ENCODE data around the gene FOXL2. TPM values are rescaled to one million over a fixed set of nuclear protein-coding genes. Genes with fewer than 3 reads are reported as not detected.
A peak's percentile ranks its signal among the peaks of the same experiment; 100 is the strongest.

FOXL2 gene
- polyA plus RNA-seq, 1 of the 3 experiments (the other 2 are of a cell fraction) = not detected

DNA sequence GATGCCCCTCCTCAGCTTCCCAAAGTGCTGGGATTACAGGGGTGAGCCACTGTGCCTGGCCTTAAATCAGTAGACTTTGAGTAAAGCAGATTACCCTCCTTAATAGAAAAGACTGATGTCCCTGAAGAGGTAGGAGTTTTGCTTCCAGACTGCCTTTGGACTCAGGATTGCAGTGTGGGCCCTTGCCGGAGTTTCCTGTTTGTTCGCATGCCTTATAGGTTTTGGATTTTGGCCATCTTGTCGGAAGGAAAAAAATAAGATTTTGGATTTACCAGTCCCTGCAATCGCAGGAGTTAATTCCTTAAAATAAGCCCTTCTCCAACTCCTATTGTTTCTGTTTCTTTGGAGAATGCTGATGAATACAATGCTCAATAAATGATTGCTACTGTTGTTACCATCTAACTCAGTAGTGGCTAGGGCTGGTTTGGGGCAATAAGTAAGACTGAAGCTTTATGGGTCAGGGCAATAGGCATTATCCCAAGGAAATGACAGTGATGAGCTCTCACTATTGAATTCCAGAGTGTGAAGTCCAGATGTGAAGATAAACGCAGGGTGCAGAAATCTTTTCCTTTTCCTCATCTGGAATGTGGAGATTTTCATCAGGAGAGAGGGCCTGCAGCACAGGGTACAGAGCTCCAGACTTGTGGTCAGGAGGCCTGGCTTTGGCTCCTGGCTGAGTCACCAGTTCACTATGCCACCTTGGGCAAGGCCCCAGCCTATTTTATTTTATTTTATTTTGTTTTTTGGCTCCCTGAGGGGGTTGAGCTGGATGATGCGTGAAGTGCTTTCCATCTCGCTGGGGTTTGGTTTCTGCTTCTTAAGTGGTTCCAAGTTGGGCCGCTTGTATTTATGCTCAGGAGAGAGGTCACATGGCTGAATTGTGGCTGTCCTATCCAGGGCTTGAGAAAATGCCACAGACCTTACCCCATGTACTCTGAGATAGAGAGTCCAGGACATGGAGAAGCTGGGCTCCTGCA lies 25.3 kb downstream of the FOXL2 start (continued):
- TF ChIP-seq NRF1 (IDR thresholded peaks at IDR 0.05; ENCODE audit: low read depth, low read length) (no peak), RXRA (IDR thresholded peaks at IDR 0.05; ENCODE audit: borderline replicate concordance, low read depth) (peak; percentile 26; the same call in 1 of the 2 replicates), RFX5 (IDR thresholded peaks at IDR 0.05; ENCODE audit: low read length) (no peak), JUND (IDR thresholded peaks at IDR 0.05) (peak; percentile 75), TEAD4 (IDR thresholded peaks at IDR 0.05; ENCODE audit: borderline replicate concordance, insufficient read depth) (peak; percentile 73), POLR2AphosphoS5 (IDR thresholded peaks at IDR 0.05; ENCODE audit: low read depth, low read length) (no peak)
- TF ChIP-seq, protein P1, sequence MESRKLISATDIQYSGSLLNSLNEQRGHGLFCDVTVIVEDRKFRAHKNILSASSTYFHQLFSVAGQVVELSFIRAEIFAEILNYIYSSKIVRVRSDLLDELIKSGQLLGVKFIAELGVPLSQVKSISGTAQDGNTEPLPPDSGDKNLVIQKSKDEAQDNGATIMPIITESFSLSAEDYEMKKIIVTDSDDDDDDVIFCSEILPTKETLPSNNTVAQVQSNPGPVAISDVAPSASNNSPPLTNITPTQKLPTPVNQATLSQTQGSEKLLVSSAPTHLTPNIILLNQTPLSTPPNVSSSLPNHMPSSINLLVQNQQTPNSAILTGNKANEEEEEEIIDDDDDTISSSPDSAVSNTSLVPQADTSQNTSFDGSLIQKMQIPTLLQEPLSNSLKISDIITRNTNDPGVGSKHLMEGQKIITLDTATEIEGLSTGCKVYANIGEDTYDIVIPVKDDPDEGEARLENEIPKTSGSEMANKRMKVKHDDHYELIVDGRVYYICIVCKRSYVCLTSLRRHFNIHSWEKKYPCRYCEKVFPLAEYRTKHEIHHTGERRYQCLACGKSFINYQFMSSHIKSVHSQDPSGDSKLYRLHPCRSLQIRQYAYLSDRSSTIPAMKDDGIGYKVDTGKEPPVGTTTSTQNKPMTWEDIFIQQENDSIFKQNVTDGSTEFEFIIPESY (IDR thresholded peaks at IDR 0.05; ENCODE audit: borderline replicate concordance, low read depth) = no peak
- TF ChIP-seq, protein P2, sequence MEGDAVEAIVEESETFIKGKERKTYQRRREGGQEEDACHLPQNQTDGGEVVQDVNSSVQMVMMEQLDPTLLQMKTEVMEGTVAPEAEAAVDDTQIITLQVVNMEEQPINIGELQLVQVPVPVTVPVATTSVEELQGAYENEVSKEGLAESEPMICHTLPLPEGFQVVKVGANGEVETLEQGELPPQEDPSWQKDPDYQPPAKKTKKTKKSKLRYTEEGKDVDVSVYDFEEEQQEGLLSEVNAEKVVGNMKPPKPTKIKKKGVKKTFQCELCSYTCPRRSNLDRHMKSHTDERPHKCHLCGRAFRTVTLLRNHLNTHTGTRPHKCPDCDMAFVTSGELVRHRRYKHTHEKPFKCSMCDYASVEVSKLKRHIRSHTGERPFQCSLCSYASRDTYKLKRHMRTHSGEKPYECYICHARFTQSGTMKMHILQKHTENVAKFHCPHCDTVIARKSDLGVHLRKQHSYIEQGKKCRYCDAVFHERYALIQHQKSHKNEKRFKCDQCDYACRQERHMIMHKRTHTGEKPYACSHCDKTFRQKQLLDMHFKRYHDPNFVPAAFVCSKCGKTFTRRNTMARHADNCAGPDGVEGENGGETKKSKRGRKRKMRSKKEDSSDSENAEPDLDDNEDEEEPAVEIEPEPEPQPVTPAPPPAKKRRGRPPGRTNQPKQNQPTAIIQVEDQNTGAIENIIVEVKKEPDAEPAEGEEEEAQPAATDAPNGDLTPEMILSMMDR (IDR thresholded peaks at IDR 0.05) = no peak

GRCh38 chr3:138919325-138919724 lies 27.6 kb downstream of the FOXL2 start:
- ChIA-PET POLR2A (interaction anchor here (0.6 kb wide), 1 partner anchor 325 kb away, joined by 5 read pairs; the partner anchor contains the start of gene CEP70), CTCF (interaction anchor here (1.0 to 15.8 kb wide), 5 partner anchors 17 to 441 kb away, joined by 3 to 298 read pairs (median 81); partner anchors contain the start of gene CEP70)
- H3K9ac ChIP-seq = no peak overlapping the region
- no peaks in the 10 kb centered on the region for H3K79me2 ChIP-seq (ENCODE audit: insufficient read depth)
- WGBS (ENCODE audit: low lambda C conversion rate) = 46% methylated on average over 4 of the region's 4 CpGs
- H3K27ac ChIP-seq (ENCODE audit: low read depth in 2 of 2, low read length in 1 of 2) = no peak overlapping the region
- TF ChIP-seq JUND (IDR thresholded peaks at IDR 0.05) = no peak
- TF ChIP-seq REST (IDR thresholded peaks at IDR 0.05; ENCODE audit: low read depth, low read length) = no peak
- H3K9me3 ChIP-seq = no peaks in the 10 kb centered on the region
- no peaks in the 10 kb centered on the region for H3K27me3 ChIP-seq (ENCODE audit: insufficient read depth)
- peaks cover 15% of the 10 kb centered on the region for H3F3A ChIP-seq (replicated peaks; ENCODE audit: insufficient read depth)
- H4K20me1 ChIP-seq (ENCODE audit: insufficient read depth) = no peaks in the 10 kb centered on the region
- H3K4me2 ChIP-seq = no peak overlapping the region
- H3K4me1 ChIP-seq (ENCODE audit: control insufficient read depth in 1 of 2, insufficient read depth in 2 of 2, low read depth in 1 of 2, low read length in 1 of 2) = peaks cover 4 to 11% of the 10 kb centered on the region in 2 experiments; a peak in 2 of 4 replicates
- H3K9me2 ChIP-seq = no peaks in the 10 kb centered on the region
- no peak overlapping the region for H2AFZ ChIP-seq (ENCODE audit: low read depth)
- no peak for DNase-seq
- H3K36me3 ChIP-seq (replicated peaks in 1 of 2; ENCODE audit: control insufficient read depth in 1 of 2, insufficient read depth in 2 of 2, low read length in 1 of 2) = no peaks in the 10 kb centered on the region
- no peak overlapping the region for H3K4me3 ChIP-seq (ENCODE audit: low read depth in 2 of 2, low read length in 1 of 2)
